Activated CD8-positive, alpha-beta T cell treated with anti-CD3 and anti-CD28 coated beads for 36 hours (primary cell): ENCODE measurements around the gene SLC6A11. TPM values are rescaled to one million over a fixed set of nuclear protein-coding genes. Genes with fewer than 3 reads are reported as not detected.

Source experiments
- ATAC-seq: fragments of 200-7000 bp; cut with Tn5 transposase; one replicate; pipeline ENCODE4 v1.10.0; 2021; ENCODE audit warnings: mild to moderate bottlenecking, moderate library complexity
- CTCF ChIA-PET: fragments of 350-600 bp; sonication (Branson Sonifier 250); formaldehyde crosslinking; loops from one replicate; lab custom pipeline; 2021; ENCODE audit warnings: antibody characterized with exemption; lab: Charles Lee
- POLR2A ChIA-PET: fragments of 350-600 bp; sonication (Branson Sonifier 250); formaldehyde crosslinking; loops from one replicate; lab custom pipeline; 2021; ENCODE audit warnings: antibody characterized with exemption; lab: Charles Lee
- DNase-seq: peaks from one replicate; pipeline ENCODE4 v3.0.0-alpha.2; 2020
- H3K27ac Mint-ChIP-seq: one replicate; pipeline ENCODE4 v1.8.0; 2021; ENCODE audit warnings: mild to moderate bottlenecking, mixed read lengths
- H3K27me3 Mint-ChIP-seq: one replicate; pipeline ENCODE4 v1.8.0; 2021; ENCODE audit warnings: mixed read lengths
- H3K36me3 Mint-ChIP-seq: one replicate; pipeline ENCODE4 v1.8.0; 2021; ENCODE audit warnings: low read depth, mixed read lengths
- H3K4me1 Mint-ChIP-seq: one replicate; pipeline ENCODE4 v1.8.0; 2021; ENCODE audit warnings: low read depth, mixed read lengths
- H3K4me3 Mint-ChIP-seq: one replicate; pipeline ENCODE4 v1.8.0; 2021; ENCODE audit warnings: mild to moderate bottlenecking, moderate library complexity, mixed read lengths
- H3K9me3 Mint-ChIP-seq: one replicate; pipeline ENCODE4 v1.8.0; 2021; ENCODE audit warnings: mixed read lengths
- intact Hi-C: fragments of 100-400 bp; cut with micrococcal nuclease; formaldehyde crosslinking; loops from one replicate; pipeline ENCODE4 v1.10.0; 2022
- total RNA-seq, 2 experiments: library from RNA; stranded (reverse); gene quantifications; one replicate each; pipeline ENCODE4 v1.2.3, GENCODE V29; 2021
- TF ChIP-seq, protein P1 (sequence below): fragments of 200-600 bp; IDR thresholded peaks from one replicate; pipeline ENCODE4 v1.8.0; 2022; ENCODE audit warnings: antibody characterized with exemption, mild to moderate bottlenecking

SLC6A11 gene
- total RNA-seq, 2 experiments from 2014 or later, result not detected

- Mint-ChIP-seq H3K4me1 (no peaks in the 10 kb centered on the region), H3K9me3 (no peaks in the 10 kb centered on the region), H3K4me3 (no peak overlapping the region), H3K36me3 (no peaks in the 10 kb centered on the region), H3K27ac (no peak overlapping the region), H3K27me3 (peaks cover 8% of the 10 kb centered on the region)
- no peak for DNase-seq
- ChIA-PET POLR2A (no interaction called here), CTCF (interaction anchor here (0.6 kb wide), 1 partner anchor 63 kb away, joined by 3 read pairs; no protein-coding TSS in a partner anchor)
- no peak for ATAC-seq
- TF ChIP-seq, protein P1, sequence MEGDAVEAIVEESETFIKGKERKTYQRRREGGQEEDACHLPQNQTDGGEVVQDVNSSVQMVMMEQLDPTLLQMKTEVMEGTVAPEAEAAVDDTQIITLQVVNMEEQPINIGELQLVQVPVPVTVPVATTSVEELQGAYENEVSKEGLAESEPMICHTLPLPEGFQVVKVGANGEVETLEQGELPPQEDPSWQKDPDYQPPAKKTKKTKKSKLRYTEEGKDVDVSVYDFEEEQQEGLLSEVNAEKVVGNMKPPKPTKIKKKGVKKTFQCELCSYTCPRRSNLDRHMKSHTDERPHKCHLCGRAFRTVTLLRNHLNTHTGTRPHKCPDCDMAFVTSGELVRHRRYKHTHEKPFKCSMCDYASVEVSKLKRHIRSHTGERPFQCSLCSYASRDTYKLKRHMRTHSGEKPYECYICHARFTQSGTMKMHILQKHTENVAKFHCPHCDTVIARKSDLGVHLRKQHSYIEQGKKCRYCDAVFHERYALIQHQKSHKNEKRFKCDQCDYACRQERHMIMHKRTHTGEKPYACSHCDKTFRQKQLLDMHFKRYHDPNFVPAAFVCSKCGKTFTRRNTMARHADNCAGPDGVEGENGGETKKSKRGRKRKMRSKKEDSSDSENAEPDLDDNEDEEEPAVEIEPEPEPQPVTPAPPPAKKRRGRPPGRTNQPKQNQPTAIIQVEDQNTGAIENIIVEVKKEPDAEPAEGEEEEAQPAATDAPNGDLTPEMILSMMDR, result no peak
- intact Hi-C loops, result no loop called here
Observed at GRCh38 chr3:10846657-10846975, 30.6 kb downstream of the SLC6A11 start.

GRCh38 chr3:10848261-10848660, 32.2 kb downstream of the SLC6A11 start:
- TF ChIP-seq, protein P1, result no peak
- peak; percentile 63 for DNase-seq
- intact Hi-C loops, result no loop called here
- CTCF ChIA-PET, result interaction anchor here (2.0 kb wide), 1 partner anchor 212 kb away, joined by 7 read pairs; no protein-coding TSS in a partner anchor
- Mint-ChIP-seq H3K9me3 (no peaks in the 10 kb centered on the region), H3K4me1 (no peaks in the 10 kb centered on the region), H3K4me3 (no peak overlapping the region), H3K27ac (no peak overlapping the region), H3K27me3 (peaks cover 8% of the 10 kb centered on the region), H3K36me3 (no peaks in the 10 kb centered on the region)
- peak; percentile 95 for ATAC-seq
- POLR2A ChIA-PET, result no interaction called here

- intact Hi-C loops, result no loop called here
- ATAC-seq (no peak), DNase-seq (no peak)
- no peak overlapping the region for H3K27ac Mint-ChIP-seq
- H3K36me3 Mint-ChIP-seq, result no peaks in the 10 kb centered on the region
- H3K9me3 Mint-ChIP-seq, result no peaks in the 10 kb centered on the region
- TF ChIP-seq, protein P1, result no peak
- ChIA-PET CTCF (no interaction called here), POLR2A (no interaction called here)
- peaks cover 5% of the 10 kb centered on the region for H3K27me3 Mint-ChIP-seq
- H3K4me1 Mint-ChIP-seq, result no peaks in the 10 kb centered on the region
- no peak overlapping the region for H3K4me3 Mint-ChIP-seq
Observed at GRCh38 chr3:10852066-10852808, 36.2 kb downstream of the SLC6A11 start.

- H3K27me3 Mint-ChIP-seq, result peaks cover 5% of the 10 kb centered on the region
- intact Hi-C loops, result no loop called here
- H3K36me3 Mint-ChIP-seq, result no peaks in the 10 kb centered on the region
- H3K27ac Mint-ChIP-seq, result no peak overlapping the region
- POLR2A ChIA-PET, result no interaction called here
- no peak for ATAC-seq
- CTCF ChIA-PET, result interaction anchor here (1.6 kb wide), 1 partner anchor 97 kb away, joined by 6 read pairs; no protein-coding TSS in a partner anchor
- DNase-seq, result no peak
- TF ChIP-seq, protein P1, result no peak
- no peaks in the 10 kb centered on the region for H3K9me3 Mint-ChIP-seq
- H3K4me1 Mint-ChIP-seq, result no peaks in the 10 kb centered on the region
- no peak overlapping the region for H3K4me3 Mint-ChIP-seq
Observed at GRCh38 chr3:10855083-10855870, 39.2 kb downstream of the SLC6A11 start.
